Activated CD4-positive, alpha-beta T cell treated with anti-CD3 and anti-CD28 coated beads for 1 hour (primary cell): ENCODE data around the gene SLCO2A1.

Source experiments
- DNase-seq: peaks from one replicate; pipeline ENCODE4 v3.0.0-alpha.2; 2020

SLCO2A1 gene

GRCh38 chr3:133944641-133945380 is 84.9 kb downstream of the SLCO2A1 start:
- DNase-seq = no peak

DNA sequence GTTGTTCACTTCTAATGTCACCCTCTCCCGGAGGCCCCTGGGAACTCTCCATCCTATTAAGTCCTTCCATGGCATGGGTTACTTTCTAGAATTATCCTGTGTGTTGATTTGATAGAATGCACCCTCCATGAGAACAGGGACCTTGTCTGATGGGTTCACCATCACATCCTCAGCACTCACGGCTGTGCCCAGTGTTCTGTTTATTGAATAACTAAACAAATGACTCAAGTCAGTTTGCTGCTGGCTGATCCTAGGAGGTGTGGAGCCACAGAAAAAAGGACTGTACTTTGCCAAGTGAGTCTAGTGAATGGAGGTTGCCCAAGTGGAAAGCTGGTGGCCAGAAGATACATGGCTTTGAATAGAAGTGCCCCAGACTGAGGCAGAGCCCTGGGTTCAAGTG is 85.5 kb downstream of the SLCO2A1 start:
- no peak for DNase-seq

DNA sequence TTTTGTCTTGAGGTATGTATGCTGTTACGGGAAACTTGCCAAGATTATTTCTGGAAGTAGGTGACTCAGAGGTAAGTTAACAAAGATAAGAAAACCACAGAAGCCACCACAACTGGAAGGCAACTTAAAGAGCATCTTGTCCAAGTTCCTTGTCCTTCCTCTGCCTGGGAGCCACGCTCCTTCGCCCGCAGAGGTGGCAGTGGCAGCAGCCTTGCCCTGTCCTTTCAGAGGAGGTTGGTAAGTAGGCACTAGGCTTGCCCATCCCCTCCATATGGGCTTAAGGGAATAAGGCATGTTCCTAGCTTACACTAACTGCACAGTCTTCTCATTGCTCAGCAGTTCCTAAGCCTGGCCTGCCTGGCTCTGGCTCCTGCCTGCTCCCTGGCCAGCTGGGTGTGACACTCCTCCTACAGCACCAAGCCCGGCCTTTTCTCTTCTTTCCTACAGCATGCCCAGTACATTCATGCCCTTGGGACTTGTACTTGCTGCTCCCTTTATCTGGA is 86.0 kb downstream of the SLCO2A1 start:
- DNase-seq = no peak

- DNase-seq = no peak
Measured at GRCh38 chr3:133943031-133943535, 86.6 kb downstream of the SLCO2A1 start.

DNA sequence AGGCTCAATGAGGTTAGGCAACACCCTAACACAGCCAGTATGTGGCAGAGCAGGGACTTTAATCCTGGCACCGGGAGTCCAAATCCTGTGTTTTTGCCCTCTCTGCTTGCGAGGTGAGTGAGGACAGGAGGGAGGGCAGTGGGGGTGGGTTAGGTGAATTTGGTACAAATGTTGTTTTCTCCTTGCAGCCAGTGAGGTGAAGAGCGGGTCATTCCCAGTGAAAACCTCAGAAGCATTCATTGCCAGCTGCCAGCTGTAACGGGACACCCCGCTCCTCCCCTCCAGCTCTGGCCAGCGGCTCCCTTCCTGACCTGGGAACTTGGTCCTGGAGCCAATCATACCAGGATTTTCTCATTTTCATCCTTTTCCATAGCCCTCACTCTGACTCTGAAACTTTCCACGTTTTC is 88.3 kb downstream of the SLCO2A1 start:
- no peak for DNase-seq

- DNase-seq = no peak
Measured at GRCh38 chr3:133940536-133940935, 89.2 kb downstream of the SLCO2A1 start.

GRCh38 chr3:133939463-133939835 is 90.3 kb downstream of the SLCO2A1 start:
- DNase-seq = no peak

DNA sequence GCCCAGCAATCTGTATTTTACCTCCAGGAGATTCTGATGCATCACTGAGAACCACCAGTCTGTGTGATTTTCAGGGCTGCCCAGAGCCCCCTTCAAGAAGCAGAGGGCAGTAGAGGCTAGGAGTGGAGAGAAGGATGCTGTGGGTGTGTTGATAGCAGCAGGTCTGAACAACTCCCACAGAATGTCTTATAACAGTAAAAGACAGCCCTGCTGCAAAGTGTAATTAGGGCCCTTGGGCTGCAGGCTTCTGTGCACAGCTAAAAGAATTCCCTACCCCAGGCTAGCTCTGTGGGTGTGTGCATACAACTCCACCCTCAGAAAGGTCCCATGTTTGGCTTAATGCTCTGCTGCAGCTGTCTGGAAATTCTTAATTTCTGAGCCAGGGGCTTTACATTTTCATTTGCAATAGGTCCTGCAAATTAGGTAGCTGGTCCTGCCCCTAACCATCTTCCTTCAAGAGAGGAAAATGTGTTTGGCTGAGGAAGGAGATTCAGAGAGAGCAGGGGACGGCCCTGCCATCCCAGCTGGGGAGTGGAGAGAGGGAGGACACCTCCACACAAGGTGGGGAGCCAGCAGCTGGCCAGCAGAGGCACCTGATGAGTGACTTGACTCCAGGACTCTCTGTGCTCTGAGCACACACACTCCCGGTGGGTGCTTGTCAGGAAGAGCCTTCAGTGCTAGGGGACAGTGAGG is 90.8 kb downstream of the SLCO2A1 start:
- no peak for DNase-seq

GRCh38 chr3:133937756-133938601 is 91.7 kb downstream of the SLCO2A1 start:
- no peak for DNase-seq

DNA sequence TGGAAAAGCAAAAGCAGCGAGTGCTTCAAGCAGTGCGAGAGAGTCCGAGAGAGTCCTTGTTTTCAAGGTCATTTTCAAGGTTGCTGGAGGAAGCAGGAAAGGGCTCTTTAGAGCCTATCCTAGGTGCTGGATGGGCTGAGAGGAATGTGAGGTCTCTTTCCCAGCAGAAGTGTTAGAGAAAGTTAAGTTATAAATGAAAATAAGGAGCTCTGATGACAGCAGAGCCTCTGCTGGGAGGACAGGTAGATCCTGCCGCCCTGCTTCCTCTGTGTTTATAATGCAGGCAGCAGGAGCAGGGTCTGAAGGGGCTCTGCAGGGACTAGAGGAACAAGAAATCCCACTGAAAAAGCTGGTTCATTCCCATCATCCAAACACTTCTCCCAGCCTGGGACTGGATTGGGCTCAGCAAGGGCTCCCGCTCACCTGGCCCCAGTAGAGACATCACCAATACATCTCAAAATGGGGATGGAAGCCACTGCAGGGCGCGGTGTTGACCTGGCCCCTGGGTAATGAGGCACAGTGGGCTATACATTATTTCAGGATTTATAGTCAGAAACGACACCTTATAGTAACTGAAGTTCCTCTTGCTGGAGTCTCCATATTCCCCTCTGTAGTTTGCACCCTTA is 92.6 kb downstream of the SLCO2A1 start:
- DNase-seq = no peak

DNA sequence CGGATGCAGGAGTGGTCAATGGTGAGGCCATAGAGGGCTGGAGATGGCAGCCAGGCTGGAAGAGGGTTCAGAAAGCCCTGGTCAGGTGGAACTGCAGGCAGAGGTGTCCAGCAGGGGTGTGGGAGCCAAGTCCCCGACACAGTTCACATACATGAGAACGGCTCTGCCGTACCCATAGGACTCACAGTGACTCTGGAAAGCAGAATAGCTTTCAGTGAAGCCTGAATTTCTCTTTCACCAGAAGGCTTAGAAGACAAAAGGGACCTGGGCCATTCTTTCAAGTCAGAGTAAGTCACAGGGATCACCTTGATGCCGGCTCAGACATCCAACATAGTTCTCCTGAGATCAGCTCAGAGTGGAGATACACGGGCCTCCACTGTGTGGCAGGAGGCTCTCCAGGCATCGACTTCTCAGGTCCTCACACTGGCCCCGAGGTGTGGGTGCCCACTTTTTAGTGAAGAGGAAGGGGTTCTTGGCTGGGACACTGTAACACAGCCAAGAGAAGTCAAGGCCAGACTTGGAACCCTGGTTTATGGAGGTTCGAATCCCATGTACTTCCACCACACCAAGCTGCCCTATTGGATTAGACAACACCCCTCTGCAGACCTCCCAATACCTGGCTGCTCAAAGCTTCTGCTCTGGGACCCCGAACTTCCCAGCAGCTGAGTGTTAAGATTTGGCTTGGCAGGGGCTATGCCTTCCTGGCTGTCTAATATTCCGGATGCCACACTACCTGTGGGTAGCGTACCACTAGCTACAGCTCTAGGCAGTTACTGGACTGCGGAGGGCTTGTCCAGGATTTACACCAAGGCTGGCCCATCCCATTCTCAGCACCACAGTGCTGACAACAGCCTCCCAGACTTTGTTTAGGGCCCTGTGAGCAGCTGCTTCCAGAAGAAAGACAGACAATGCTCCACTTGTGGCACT is 93.6 kb downstream of the SLCO2A1 start:
- DNase-seq = no peak

- no peak for DNase-seq
Measured at GRCh38 chr3:133934996-133935842, 94.5 kb downstream of the SLCO2A1 start.

DNA sequence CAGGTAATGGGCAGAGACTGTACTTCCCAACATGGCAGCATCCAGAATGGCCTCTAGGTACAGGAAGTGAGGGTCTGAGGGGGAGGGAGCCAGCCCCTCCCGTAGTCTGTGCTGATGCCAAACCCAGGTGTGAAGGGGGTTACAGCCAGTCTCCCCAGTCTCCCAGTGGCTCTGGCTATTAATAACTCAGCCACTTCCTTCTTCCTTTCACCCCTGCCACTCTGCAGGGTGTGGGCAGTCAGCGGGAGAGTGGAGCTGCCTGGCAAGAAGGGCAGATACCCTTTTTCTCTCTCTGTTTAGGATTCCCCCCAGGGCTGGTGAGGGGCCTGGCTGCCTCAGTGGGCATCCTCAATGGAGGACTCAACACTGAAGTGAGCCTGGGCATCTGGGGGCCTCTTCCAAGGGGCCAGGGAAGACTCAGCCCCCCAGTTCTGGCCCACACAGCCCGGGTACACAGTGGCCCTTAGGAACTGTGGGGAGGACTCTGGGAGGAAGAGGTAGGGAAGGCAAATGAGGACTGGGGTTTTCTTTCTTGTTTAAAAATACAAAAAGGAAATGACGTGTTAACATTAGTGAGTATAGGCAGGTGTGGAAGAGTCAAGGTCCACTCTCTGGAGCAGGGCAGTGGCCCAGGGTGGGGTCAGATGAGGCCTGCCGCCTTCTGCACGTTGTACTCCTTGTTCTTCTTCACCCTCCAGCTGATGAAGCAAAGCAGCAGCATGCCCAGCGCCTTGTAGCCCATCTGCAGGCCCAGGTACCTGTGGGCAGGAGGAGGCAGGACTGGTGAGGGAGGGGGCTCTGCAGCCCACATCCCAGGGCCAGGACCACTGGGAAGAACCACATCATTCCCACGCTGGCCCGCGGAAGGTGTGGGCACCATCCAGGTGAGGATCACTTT is 95.4 kb downstream of the SLCO2A1 start:
- DNase-seq = no peak

- DNase-seq = no peak
Measured at GRCh38 chr3:133933097-133934024, 96.4 kb downstream of the SLCO2A1 start.

DNA sequence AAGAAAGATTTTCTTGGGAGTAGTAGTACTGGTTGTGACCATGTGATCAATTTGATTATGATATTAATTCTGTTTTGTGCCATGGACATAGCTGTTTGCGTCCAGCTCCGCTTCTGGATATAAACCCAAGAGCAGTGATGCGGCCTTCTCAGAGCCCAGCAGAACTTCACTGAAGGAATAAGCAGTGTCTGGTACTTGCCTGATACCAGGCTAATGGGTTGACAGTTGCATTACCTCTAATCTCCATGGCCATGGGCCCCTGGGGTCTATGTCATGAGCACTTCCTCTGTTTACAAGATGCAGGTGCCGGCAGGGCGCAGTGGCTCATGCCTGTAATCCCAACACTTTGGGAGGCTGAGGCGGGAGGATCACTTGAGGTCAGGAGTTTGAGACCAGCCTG is 97.7 kb downstream of the SLCO2A1 start:
- DNase-seq = no peak

DNA sequence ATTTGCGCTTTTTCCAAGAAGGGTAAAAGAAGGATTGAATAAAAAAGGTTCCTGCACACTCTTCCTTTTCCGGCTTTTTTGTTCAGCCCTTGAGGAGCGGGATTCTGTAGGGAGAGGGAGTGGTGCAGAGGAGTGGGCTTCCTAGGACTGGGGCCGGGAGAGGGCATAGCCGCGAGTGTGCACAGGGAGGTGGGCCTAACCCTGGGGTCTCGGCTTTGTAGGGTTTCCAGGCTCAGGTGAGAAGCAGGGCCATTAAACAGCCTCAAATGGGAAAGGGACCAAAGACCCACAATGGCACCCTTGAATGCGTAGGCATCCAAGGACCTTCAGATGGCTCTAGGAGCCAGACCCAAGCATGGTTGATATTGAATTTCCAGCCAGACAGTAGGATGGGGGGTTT is 98.6 kb downstream of the SLCO2A1 start:
- no peak for DNase-seq

DNA sequence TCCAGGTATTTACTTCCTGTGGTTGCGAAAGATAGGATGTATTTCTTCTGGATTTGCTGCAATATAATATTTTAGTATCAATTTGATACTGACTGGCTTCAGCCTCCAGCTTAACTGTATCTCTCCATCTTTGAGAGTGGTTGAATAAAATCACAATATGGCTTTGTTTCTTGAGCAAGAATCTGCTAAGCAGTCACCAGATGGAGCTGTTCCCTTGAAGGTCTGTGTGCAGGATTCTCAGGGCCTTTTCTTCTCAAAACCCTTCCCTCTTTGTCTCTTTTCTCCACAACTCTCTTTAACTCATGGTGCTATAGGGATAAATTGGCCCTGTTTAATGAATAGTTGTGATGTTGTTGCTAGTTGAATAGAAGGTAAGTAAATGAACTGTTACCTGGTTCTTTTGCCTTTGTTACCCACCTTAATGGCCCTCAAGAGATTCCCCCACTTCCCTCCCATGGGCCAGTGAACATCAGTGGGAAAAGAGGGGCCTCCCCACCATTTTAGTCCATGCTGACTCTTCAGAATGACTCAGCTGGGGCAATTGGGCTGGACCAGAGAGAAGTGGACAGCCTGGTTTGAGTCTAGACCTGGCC is 99.3 kb downstream of the SLCO2A1 start:
- DNase-seq = no peak
